ENCODE results near the gene AVPR2. TPM values are rescaled to one million over a fixed set of nuclear protein-coding genes. Genes with fewer than 3 reads are reported as not detected.

Gene AVPR2
- total RNA-seq, 2 experiments from 2014 or later, result not detected

DNA sequence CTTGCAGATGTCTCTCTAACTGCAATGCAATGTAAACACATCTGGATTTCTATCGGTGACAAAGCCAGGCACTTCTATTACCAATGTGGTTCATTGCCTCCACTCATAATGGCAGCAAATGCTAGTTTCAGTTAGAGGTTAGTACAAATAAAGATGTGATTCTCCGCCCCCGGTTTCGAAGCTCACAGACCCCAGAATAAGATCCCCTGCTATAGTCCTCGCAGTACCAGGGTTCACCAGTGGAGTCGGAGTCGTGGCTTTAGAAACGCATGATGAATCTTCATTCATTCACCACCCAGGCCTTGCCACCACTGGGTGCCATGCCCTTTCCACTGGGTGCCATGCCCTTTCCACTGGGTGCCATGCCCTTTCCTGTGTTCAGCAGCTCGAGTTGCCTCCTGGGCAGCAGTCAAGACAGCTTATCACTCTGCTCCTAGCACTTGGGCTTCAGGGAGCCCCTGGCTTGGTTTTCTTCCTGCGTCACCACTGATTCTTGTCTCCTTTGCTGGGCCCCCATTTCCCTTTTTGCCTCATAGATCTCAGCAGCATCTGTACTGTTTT, 33.8 kb downstream of the AVPR2 start:
- CTCF ChIA-PET, result interaction anchor here (0.6 to 1.5 kb wide), 2 partner anchors 8 to 199 kb away, joined by 3 to 8 read pairs; no protein-coding TSS in a partner anchor
- H3K4me3 Mint-ChIP-seq, result no peak overlapping the region
- intact Hi-C loops (cut with DNase I, micrococcal nuclease), result no loop called here
- peaks cover 14% of the 10 kb centered on the region for H3K4me1 Mint-ChIP-seq
- no peaks in the 10 kb centered on the region for H3K36me3 Mint-ChIP-seq (ENCODE audit: low read depth)
- no peaks in the 10 kb centered on the region for H3K9me3 Mint-ChIP-seq (ENCODE audit: low read depth)
- H3K27me3 Mint-ChIP-seq, result no peaks in the 10 kb centered on the region
- POLR2A ChIA-PET, result interaction anchor here (0.6 kb wide), 1 partner anchor 139 kb away, joined by 5 read pairs; no protein-coding TSS in a partner anchor
- no peak overlapping the region for H3K27ac Mint-ChIP-seq
- no peak for ATAC-seq
- DNase-seq, result no peak

DNA sequence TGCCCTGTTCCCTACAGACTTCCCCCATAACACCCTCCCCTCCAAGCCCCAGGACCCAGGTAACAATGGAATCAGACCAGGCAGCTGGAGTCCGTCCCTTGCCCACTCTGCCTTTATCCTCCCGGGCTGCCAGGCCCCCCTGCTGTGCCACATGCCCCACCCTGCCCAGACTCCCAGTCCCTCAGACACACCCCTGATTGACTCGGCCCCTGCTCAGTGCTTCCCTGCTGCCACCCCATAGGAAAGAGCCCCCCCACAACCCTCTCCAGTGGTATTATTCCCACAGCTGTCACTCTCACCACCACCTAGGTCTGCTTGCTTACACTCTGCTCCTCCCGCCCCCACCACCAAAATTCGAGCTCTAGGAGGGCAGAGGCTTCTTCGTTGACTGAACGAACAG, 35.1 kb downstream of the AVPR2 start:
- no peak for ATAC-seq
- Mint-ChIP-seq H3K27me3 (no peaks in the 10 kb centered on the region), H3K4me3 (peak overlapping the region; percentile 36), H3K4me1 (peaks cover 12% of the 10 kb centered on the region), H3K27ac (no peak overlapping the region), H3K9me3 (ENCODE audit: low read depth) (no peaks in the 10 kb centered on the region), H3K36me3 (ENCODE audit: low read depth) (no peaks in the 10 kb centered on the region)
- CTCF ChIA-PET, result interaction anchor here (0.6 to 2.3 kb wide), 3 partner anchors 10 to 176 kb away, joined by 3 to 12 read pairs (median 3); no protein-coding TSS in a partner anchor
- POLR2A ChIA-PET, result no interaction called here
- DNase-seq, result no peak
- intact Hi-C loops (cut with DNase I, micrococcal nuclease), result no loop called here

DNA sequence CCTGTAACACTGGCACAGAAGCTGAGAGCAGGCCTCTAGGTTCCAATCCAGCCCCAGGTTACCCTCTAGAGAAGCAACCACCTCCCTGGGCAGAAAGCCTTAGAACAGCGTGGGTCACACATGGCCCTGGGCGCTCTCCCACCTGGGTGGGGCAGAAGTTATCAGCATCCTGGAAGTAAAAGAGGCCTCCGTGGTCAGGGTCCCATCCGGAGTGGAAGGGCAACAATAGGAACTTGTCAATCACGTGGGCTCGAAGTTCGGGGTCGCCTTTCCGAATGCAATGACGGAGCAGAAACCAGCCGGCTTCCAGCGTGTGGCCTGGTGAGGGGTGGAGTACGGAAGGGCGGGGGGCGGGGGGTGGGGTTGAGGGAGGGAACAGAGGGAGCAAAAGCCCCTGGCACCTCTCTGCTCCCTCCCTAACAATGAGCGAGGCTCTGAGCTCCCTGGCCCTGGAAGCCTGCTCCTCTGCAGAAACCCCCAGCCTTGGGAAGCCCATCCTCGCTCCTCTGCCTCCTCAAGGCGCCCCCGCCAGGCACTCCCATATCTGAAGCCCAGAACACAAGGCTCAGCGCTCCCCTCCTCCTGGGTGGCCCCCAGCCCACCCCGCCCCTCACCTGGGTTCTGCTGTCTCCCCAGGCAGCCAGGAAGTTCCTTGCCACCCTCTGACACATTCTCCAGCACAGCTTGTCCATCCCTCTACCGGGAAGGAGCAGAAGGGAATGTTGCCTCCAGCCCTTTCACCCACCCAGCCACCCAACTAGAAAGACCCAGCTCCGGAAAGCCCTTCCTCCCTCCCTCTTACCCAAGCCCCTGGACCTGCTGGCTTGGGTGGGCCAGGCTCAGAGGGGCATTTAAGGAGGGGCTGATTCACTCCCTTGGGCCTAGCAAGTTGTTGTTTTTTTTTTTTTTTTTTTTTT, 37.1 kb downstream of the AVPR2 start:
- peak overlapping the region; percentile 64 for H3K4me3 Mint-ChIP-seq
- ChIA-PET CTCF (interaction anchor here (2.3 kb wide), 1 partner anchor 8 kb away, joined by 12 read pairs; no protein-coding TSS in a partner anchor), POLR2A (no interaction called here)
- no peaks in the 10 kb centered on the region for H3K36me3 Mint-ChIP-seq (ENCODE audit: low read depth)
- ATAC-seq (no peak), DNase-seq (no peak)
- peak overlapping the region; percentile 82 for H3K27ac Mint-ChIP-seq
- H3K9me3 Mint-ChIP-seq (ENCODE audit: low read depth), result no peaks in the 10 kb centered on the region
- intact Hi-C loops (cut with DNase I, micrococcal nuclease), result no loop called here
- no peaks in the 10 kb centered on the region for H3K27me3 Mint-ChIP-seq
- H3K4me1 Mint-ChIP-seq, result peaks cover 12% of the 10 kb centered on the region

DNA sequence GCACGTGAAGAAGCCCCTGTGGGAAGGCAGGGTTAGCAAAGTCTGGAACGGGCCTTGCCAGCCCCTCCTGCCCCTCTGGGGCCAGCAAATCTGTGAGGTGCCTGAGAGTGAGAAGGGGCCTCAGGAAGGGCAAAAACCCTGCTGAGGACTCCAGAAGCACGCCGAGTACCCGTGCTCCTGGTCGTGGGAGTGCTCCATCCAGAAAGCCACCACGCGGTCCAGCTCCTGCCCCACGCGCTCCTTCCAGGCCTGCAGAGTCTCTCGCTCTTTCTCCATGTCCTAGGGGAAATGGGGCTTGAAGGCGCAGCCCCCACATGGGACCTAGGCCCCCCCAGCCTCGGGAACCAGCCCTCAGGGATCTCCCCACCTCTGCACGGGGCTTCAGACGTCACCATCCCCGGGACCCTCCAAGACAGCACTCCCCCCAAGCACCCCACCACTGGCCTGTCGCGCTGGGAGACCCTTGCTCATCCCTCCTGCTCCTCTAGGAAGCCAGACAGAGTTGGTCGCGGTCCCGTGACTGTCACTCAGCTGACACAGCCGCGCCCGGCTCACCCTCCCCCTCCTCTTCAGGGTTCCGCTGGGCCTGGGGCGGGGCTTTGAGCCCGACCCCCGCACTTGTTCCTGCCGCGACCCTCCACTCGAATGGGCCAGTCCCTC, 39.8 kb downstream of the AVPR2 start, which contains the start of gene RENBP:
RENBP (minus strand) TSS at position 504 of the 660 bp plus-strand sequence; CDS start at position 471, 33 bp downstream.
- H3K9me3 Mint-ChIP-seq (ENCODE audit: low read depth), result no peaks in the 10 kb centered on the region
- H3K27ac Mint-ChIP-seq, result peak within 1 kb of the TSS; percentile 70
- ChIA-PET CTCF (interaction anchor here (0.6 to 1.9 kb wide), 5 partner anchors 16 to 657 kb away, joined by 3 to 12 read pairs (median 3); no protein-coding TSS in a partner anchor), POLR2A (no interaction called here)
- no peaks in the 10 kb centered on the region for H3K27me3 Mint-ChIP-seq
- H3K4me1 Mint-ChIP-seq, result peaks cover 14% of the 10 kb centered on the region
- peak within 1 kb of the TSS; percentile 75 for H3K4me3 Mint-ChIP-seq
- peak; percentile 34 for ATAC-seq
- peaks cover 4% of the 10 kb centered on the region for H3K36me3 Mint-ChIP-seq (ENCODE audit: low read depth)
- DNase-seq, result peak; percentile 71
- intact Hi-C loops (cut with DNase I, micrococcal nuclease), result no loop called here

DNA sequence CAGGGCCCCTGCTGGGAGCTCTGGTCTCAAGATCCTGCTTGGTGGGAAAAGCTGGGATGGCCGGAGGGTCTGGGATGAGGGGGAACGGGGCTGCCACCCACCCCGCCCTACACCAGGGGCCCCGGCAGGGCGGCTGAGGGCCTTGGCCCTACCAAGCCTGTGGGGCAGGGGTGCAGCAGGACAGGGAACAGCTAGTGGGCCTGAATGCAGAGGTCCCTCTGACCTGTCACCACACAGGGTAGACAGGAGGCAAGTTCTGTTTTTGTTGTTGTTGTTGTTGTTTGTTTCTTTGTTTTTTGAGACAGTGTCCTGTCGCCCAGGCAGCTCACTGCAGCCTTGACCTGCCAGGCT, 40.3 kb downstream of the AVPR2 start:
- ChIA-PET CTCF (interaction anchor here (0.6 to 1.9 kb wide), 3 partner anchors 16 to 657 kb away, joined by 3 to 12 read pairs (median 3); no protein-coding TSS in a partner anchor), POLR2A (no interaction called here)
- Mint-ChIP-seq H3K9me3 (ENCODE audit: low read depth) (no peaks in the 10 kb centered on the region), H3K27ac (no peak overlapping the region), H3K4me1 (peaks cover 19% of the 10 kb centered on the region), H3K36me3 (ENCODE audit: low read depth) (peaks cover 8% of the 10 kb centered on the region), H3K27me3 (no peaks in the 10 kb centered on the region), H3K4me3 (peak overlapping the region; percentile 75)
- intact Hi-C loops (cut with DNase I, micrococcal nuclease), result loop anchor here in 1 of 2 experiments (5.0 kb wide), 1 partner anchor 182 kb away; the partner anchor contains the start of gene PLXNB3
- no peak for DNase-seq
- no peak for ATAC-seq

DNA sequence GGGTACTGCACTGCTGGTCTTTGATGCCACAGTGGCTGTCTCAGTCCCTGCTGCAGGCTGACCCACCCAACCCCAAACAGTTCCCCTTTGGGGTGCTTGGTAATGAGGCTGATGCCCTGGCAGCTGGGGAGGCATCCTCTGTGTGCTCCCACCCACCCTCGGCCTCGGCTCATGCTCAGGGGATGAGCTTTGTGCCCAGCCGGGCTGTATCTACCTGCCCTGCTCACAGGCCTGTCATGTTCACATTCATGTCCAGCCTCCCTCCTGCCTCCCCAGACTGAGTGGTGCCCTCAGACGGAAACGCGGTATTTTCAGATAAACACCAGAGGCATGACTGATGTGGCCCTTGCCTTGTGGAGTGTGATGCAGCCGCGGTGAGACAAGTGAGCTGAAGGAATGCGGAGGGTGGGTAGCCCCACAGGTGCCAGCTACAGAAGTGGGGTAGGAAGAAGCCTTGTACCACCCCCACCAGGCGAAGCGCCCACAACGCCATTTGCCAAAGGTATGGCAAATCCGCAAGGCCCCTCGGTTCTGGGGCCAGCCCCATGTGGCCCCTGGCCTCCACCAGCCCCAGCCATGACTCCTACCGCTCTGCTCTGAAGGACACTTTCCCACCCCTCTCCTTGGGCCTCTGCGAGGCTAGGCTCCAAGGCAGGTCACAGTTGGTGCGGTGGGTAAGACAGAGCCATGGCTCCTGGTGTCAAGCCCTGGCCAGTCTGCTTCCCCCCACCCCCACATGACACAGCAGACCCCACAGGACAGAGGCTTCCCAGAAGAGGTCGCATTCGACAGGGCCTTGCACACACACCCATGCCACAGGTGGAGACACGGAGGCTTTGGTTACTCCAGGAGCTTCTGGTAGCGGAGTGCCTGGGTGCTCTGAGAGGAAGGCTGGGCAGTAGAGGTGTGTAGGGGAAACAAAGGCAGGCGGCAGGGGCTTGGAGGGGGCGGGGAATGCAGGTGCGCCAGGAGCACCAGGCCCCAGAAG, 41.8 kb downstream of the AVPR2 start:
- DNase-seq (no peak), ATAC-seq (no peak)
- CTCF ChIA-PET, result interaction anchor here (0.7 to 2.4 kb wide), 7 partner anchors 10 to 26 kb away, joined by 3 to 19 read pairs (median 8); partner anchors contain the start of gene NAA10
- Mint-ChIP-seq H3K27me3 (no peaks in the 10 kb centered on the region), H3K36me3 (ENCODE audit: low read depth) (peaks cover 19% of the 10 kb centered on the region), H3K27ac (no peak overlapping the region), H3K4me1 (peaks cover 15% of the 10 kb centered on the region), H3K4me3 (no peak overlapping the region), H3K9me3 (ENCODE audit: low read depth) (no peaks in the 10 kb centered on the region)
- intact Hi-C loops (cut with DNase I, micrococcal nuclease), result loop anchor here in 1 of 2 experiments (5.0 kb wide), 1 partner anchor 184 kb away; the partner anchor contains the start of gene PLXNB3
- POLR2A ChIA-PET, result interaction anchor here (1.3 kb wide), 1 partner anchor 15 kb away, joined by 3 read pairs; no protein-coding TSS in a partner anchor

- H3K36me3 Mint-ChIP-seq (ENCODE audit: low read depth), result peaks cover 25% of the 10 kb centered on the region
Observed at GRCh38 chrX:153947009-153947769, 42.7 kb downstream of the AVPR2 start.

DNA sequence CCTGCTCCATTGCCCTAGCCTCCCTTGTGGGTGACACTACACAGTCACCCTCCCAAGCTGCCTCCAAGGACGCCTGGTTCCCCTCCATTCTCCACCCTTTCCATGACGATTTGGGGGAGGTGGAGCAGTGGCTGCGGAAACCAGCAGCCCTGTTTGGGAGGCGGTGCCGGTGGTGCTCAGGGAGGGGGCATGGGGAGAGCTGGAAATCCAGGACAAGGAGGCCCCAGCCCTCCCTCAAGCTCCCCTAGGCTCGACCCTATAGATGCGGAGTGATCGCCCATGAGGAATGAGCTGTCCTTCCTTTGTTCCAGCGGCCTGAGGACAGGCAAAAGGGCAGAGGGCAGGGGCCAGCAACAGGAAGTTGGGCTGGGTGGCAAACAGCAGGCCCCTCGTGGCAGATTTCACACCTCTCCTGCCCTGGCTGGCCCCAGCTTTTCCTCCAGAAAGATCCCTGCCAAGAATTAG, 43.6 kb downstream of the AVPR2 start:
- no peak for ATAC-seq
- H3K27ac Mint-ChIP-seq, result peak overlapping the region; percentile 87
- H3K36me3 Mint-ChIP-seq (ENCODE audit: low read depth), result peaks cover 27% of the 10 kb centered on the region
- intact Hi-C loops (cut with DNase I, micrococcal nuclease), result loop anchor here in 1 of 2 experiments (5.0 kb wide), 1 partner anchor 186 kb away; the partner anchor contains the start of gene PLXNB3
- CTCF ChIA-PET, result interaction anchor here (0.7 to 2.4 kb wide), 7 partner anchors 13 to 37 kb away, joined by 3 to 19 read pairs (median 8); partner anchors contain the start of genes HCFC1 and NAA10
- H3K27me3 Mint-ChIP-seq, result no peaks in the 10 kb centered on the region
- no peak overlapping the region for H3K4me3 Mint-ChIP-seq
- peaks cover 16% of the 10 kb centered on the region for H3K4me1 Mint-ChIP-seq
- H3K9me3 Mint-ChIP-seq (ENCODE audit: low read depth), result no peaks in the 10 kb centered on the region
- POLR2A ChIA-PET, result no interaction called here
- DNase-seq, result no peak

More at GRCh38 chrX:153947009-153947769, 42.7 kb downstream of the AVPR2 start:
- Mint-ChIP-seq H3K27ac (peak overlapping the region; percentile 87), H3K9me3 (ENCODE audit: low read depth) (no peaks in the 10 kb centered on the region), H3K4me3 (no peak overlapping the region), H3K27me3 (no peaks in the 10 kb centered on the region), H3K4me1 (peaks cover 14% of the 10 kb centered on the region)
- intact Hi-C loops (cut with DNase I, micrococcal nuclease), result loop anchor here (1.0 to 5.0 kb wide), 5 partner anchors 12 to 185 kb away; partner anchors contain the start of genes PLXNB3 (in 2 of the 2) and NAA10 (in 1 of the 2)
- DNase-seq (peak; percentile 89), ATAC-seq (peak; percentile 87)
- ChIA-PET CTCF (interaction anchor here (0.7 to 2.4 kb wide), 9 partner anchors 9 to 27 kb away, joined by 3 to 19 read pairs (median 6); partner anchors contain the start of gene NAA10), POLR2A (interaction anchor here (0.6 to 1.0 kb wide), 3 partner anchors 10 to 22 kb away, joined by 3 read pairs; no protein-coding TSS in a partner anchor)

All from activated CD4-positive, alpha-beta T cell treated with anti-CD3 and anti-CD28 coated beads for 36 hours (primary cell).